Measurements from ENCODE around the gene LRRC37A3. TPM values are rescaled to one million over a fixed set of nuclear protein-coding genes. Genes with fewer than 3 reads are reported as not detected.

Gene LRRC37A3
- total and polyA plus RNA-seq, 12 donors: 1.4 to 19.1 (median 5.9) TPM

DNA sequence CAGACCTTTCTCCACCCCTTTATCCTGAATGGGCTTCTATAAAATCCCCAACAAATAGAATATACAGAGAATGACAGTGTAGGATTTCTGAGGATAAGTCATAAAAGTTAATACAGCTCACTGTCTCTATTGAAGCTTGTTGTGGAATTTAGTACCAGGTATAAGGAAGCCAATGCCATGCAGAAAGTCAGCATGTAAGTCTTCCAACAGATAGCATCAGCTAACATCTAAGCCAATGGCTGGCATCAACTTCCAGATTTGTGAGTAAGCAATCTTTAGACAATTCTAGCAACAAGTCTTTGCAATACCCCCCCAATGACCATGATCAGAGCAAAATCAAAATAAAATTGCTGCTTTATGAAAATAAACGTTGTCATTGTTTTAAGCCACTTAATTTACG lies 22.5 kb upstream of the LRRC37A3 start:
- intact Hi-C loops (cut with DNase I): no loop called here
- H3K27me3 ChIP-seq: no peaks in the 10 kb centered on the region
- WGBS, 4 donors: 79 to 91% (median 80%) methylated on average over 2 of the region's 2 CpGs
- no peaks in the 10 kb centered on the region for H3K9me3 ChIP-seq (replicated peaks in 1 of 3)
- H3K4me1 ChIP-seq (replicated peaks in 1 of 2): peaks cover 8 to 14% of the 10 kb centered on the region in 2 donors
- no peak for DNase-seq
- H3K36me3 ChIP-seq (replicated peaks in 1 of 2): no peaks in the 10 kb centered on the region
- no peak overlapping the region for H3K27ac ChIP-seq
- TF ChIP-seq, protein P1, sequence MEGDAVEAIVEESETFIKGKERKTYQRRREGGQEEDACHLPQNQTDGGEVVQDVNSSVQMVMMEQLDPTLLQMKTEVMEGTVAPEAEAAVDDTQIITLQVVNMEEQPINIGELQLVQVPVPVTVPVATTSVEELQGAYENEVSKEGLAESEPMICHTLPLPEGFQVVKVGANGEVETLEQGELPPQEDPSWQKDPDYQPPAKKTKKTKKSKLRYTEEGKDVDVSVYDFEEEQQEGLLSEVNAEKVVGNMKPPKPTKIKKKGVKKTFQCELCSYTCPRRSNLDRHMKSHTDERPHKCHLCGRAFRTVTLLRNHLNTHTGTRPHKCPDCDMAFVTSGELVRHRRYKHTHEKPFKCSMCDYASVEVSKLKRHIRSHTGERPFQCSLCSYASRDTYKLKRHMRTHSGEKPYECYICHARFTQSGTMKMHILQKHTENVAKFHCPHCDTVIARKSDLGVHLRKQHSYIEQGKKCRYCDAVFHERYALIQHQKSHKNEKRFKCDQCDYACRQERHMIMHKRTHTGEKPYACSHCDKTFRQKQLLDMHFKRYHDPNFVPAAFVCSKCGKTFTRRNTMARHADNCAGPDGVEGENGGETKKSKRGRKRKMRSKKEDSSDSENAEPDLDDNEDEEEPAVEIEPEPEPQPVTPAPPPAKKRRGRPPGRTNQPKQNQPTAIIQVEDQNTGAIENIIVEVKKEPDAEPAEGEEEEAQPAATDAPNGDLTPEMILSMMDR (IDR thresholded peaks at IDR 0.05): no peak
- TF ChIP-seq POLR2A (IDR thresholded peaks at IDR 0.05): no peak
- no peak overlapping the region for H3K4me3 ChIP-seq

DNA sequence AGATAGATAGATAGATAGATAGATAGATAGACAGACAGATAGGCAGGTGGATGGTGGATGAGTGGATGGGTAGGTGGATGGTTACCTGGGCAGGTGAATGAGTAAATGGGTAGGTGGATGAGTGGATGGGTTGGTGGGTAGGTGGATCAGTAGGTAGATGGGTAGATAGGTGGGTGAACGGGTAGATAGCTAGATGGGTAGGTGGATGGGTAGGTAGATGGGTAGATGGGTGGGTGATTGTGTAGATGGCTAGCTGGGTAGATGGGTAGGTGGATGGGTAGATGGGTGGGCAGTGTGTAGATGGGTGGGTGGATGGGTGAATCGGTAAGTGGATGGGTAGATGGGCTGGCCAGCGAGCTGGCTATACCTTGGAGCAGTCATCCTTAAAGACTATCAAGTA lies 21.8 kb upstream of the LRRC37A3 start:
- no peak for DNase-seq
- Histone ChIP-seq H3K27ac (no peak overlapping the region), H3K4me3 (no peak overlapping the region), H3K4me1 (replicated peaks in 1 of 2) (peaks cover 8 to 14% of the 10 kb centered on the region in 2 donors), H3K36me3 (replicated peaks in 1 of 2) (no peaks in the 10 kb centered on the region), H3K9me3 (replicated peaks in 1 of 3) (no peaks in the 10 kb centered on the region), H3K27me3 (no peaks in the 10 kb centered on the region)
- WGBS, 4 donors: 86 to 95% (median 91%) methylated on average over 3 of the region's 3 CpGs
- TF ChIP-seq, protein P1 (IDR thresholded peaks at IDR 0.05): no peak
- no peak for TF ChIP-seq POLR2A (IDR thresholded peaks at IDR 0.05)
- intact Hi-C loops (cut with DNase I): no loop called here

DNA sequence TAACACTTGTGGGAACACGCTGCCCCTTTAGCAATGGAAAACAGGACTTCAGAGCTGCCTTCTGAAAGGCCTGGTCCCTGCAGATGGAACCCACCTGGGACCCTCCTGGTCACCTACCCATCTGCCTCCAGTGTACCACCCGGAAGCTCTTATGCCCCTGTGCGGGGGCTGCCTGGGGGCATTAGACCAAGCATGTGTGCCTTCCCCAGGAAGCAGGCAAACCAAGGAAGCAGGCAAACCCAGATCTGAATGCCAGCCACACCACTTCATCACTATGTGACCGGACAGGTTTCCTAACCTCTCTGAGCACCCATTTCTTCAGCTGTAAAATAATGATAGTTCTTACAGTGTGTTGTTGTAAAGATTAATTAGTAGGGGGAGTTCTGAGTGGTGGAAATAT lies 20.8 kb upstream of the LRRC37A3 start:
- Histone ChIP-seq H3K27ac (no peak overlapping the region), H3K4me3 (no peak overlapping the region), H3K9me3 (replicated peaks in 1 of 3) (no peaks in the 10 kb centered on the region), H3K27me3 (no peaks in the 10 kb centered on the region), H3K36me3 (replicated peaks in 1 of 2) (no peaks in the 10 kb centered on the region), H3K4me1 (replicated peaks in 1 of 2) (peaks cover 8 to 14% of the 10 kb centered on the region in 2 donors)
- 93 to 99% (median 94%) methylated on average over 4 of the region's 4 CpGs for WGBS, 4 donors
- DNase-seq: no peak
- TF ChIP-seq, protein P1 (IDR thresholded peaks at IDR 0.05): no peak
- no peak for TF ChIP-seq POLR2A (IDR thresholded peaks at IDR 0.05)
- intact Hi-C loops (cut with DNase I): no loop called here

DNA sequence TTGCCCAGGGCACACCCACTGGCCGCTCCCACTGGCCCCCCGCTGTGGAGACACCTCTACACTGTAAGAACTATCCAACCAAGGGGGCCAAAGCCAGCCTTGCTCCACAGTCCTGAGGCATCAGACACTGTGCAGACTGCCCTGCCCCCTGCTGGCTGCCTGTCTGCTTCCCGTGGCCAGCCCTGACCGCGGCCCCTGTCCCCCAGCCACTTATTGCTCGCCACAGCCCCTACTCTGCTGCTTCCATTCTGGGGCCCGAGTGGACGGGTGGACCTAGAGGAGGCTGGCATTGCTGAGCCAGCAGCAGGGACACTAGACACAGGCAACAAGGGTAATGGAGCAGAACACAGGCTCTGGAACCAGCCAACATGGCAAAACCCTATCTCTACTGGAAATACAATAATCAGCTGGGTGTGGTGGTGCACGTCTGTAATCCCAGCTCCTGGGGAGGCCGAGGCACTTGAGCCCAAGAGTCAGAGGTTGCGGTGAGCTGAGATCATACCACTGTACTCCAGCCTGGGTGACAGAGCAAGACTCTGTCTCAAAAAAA lies 19.7 kb upstream of the LRRC37A3 start:
- Histone ChIP-seq H3K36me3 (replicated peaks in 1 of 2) (no peaks in the 10 kb centered on the region), H3K27me3 (no peaks in the 10 kb centered on the region), H3K27ac (peak overlapping the region in 3 of 5 donors; percentile 25 to 42 (median 27)), H3K4me3 (no peak overlapping the region), H3K9me3 (replicated peaks in 1 of 3) (no peaks in the 10 kb centered on the region), H3K4me1 (replicated peaks in 1 of 2) (peaks cover 8 to 14% of the 10 kb centered on the region in 2 donors)
- 31 to 51% (median 39%) methylated on average over 9 to 11 of the region's 11 CpGs for WGBS, 4 donors
- peak; percentile 51 to 79 (median 69) for DNase-seq
- intact Hi-C loops (cut with DNase I): loop anchor here in 1 of 2 donors (10.0 kb wide), 1 partner anchor 256 kb away; no protein-coding TSS in a partner anchor
- TF ChIP-seq, protein P1 (IDR thresholded peaks at IDR 0.05): peak; percentile 43 to 71 (median 64)
- TF ChIP-seq POLR2A (IDR thresholded peaks at IDR 0.05): no peak

All from adrenal gland (tissue), 12 donors.